Endometrial microvascular endothelial cells (primary cell): ENCODE measurements around the gene FLRT1. TPM values are rescaled to one million over a fixed set of nuclear protein-coding genes. Genes with fewer than 3 reads are reported as not detected.

Experiments
- in situ Hi-C: cut with HindIII; loops from 2 replicates; pipeline ENCODE4 v1.10.0; 2017; ENCODE audit warnings: low sequenced_read_pairs, low pct_unique_long_range_greater_than_20kb; ENCODE audit errors: inconsistent ontology term
- total RNA-seq: library from RNA; depleted of rRNA; stranded (reverse); fragments of >200 nt; gene quantifications from one replicate; pipeline ENCODE4 v1.2.3, GENCODE V29; 2015; ENCODE audit errors: inconsistent ontology term

The FLRT1 gene
- total RNA-seq, result not detected

- in situ Hi-C loops, result no loop called here
Measured at GRCh38 chr11:64035576-64035975, at the start of gene FLRT1. Gene FLRT1 (plus strand): TSS chr11:64035931. CDS start chr11:64116268, 80,337 bp downstream.

- in situ Hi-C loops, result no loop called here
Measured at GRCh38 chr11:63986156-63986931, 49.4 kb upstream of the FLRT1 start, which contains the start of gene OTUB1. Gene OTUB1 (plus strand): TSS chr11:63986438. CDS start chr11:63986457, 19 bp downstream.

- in situ Hi-C loops, result no loop called here
Measured at GRCh38 chr11:63986932-63987513, 48.7 kb upstream of the FLRT1 start.

- in situ Hi-C loops, result no loop called here
Measured at GRCh38 chr11:63991558-63991957, 44.2 kb upstream of the FLRT1 start.

GRCh38 chr11:63993100-63993499, 42.6 kb upstream of the FLRT1 start:
- in situ Hi-C loops, result no loop called here

- in situ Hi-C loops, result no loop called here
Measured at GRCh38 chr11:63993993-63994392, 41.7 kb upstream of the FLRT1 start.

- in situ Hi-C loops, result no loop called here
Measured at GRCh38 chr11:63996512-63996911, 39.2 kb upstream of the FLRT1 start.

- in situ Hi-C loops, result no loop called here
Measured at GRCh38 chr11:63997104-63997700, 38.5 kb upstream of the FLRT1 start.

- in situ Hi-C loops, result no loop called here
Measured at GRCh38 chr11:63997801-63998337, 37.9 kb upstream of the FLRT1 start.

GRCh38 chr11:63998558-63999348, 37.0 kb upstream of the FLRT1 start:
- in situ Hi-C loops, result no loop called here

GRCh38 chr11:63999349-64000025, 36.2 kb upstream of the FLRT1 start:
- in situ Hi-C loops, result loop anchor here (5.0 to 10.0 kb wide), 5 partner anchors 75 to 205 kb away; partner anchors contain the start of gene FERMT3

GRCh38 chr11:64000026-64000739, 35.5 kb upstream of the FLRT1 start:
- in situ Hi-C loops, result loop anchor here (5.0 to 10.0 kb wide), 5 partner anchors 75 to 205 kb away; partner anchors contain the start of gene FERMT3

- in situ Hi-C loops, result loop anchor here (5.0 to 10.0 kb wide), 5 partner anchors 74 to 204 kb away; partner anchors contain the start of gene FERMT3
Measured at GRCh38 chr11:64000740-64001483, 34.8 kb upstream of the FLRT1 start.

- in situ Hi-C loops, result loop anchor here (5.0 to 10.0 kb wide), 5 partner anchors 73 to 203 kb away; partner anchors contain the start of gene FERMT3
Measured at GRCh38 chr11:64001484-64002420, 34.0 kb upstream of the FLRT1 start.

GRCh38 chr11:64003807-64004589, 31.7 kb upstream of the FLRT1 start:
- in situ Hi-C loops, result loop anchor here (5.0 to 10.0 kb wide), 5 partner anchors 71 to 201 kb away; partner anchors contain the start of gene FERMT3
